GM23248 (cell line): ENCODE data around the gene LARP4B.

ENCODE experiments used
- EZH2 ChIP-seq: fragments of 200-600 bp; sonication (generic); IDR thresholded peaks from 2 replicates; pipeline ENCODE4 v1.6.1; 2018; ENCODE audit warnings: antibody characterized with exemption, mild to moderate bottlenecking; ENCODE audit not compliant: insufficient read depth, poor library complexity, severe bottlenecking
- EZH2phosphoT487 ChIP-seq: fragments of 200-600 bp; sonication (generic); IDR thresholded peaks from 2 replicates; pipeline ENCODE4 v1.6.1; 2018; ENCODE audit warnings: antibody characterized with exemption, moderate library complexity, mild to moderate bottlenecking, low read depth; ENCODE audit not compliant: insufficient read depth

DNA sequence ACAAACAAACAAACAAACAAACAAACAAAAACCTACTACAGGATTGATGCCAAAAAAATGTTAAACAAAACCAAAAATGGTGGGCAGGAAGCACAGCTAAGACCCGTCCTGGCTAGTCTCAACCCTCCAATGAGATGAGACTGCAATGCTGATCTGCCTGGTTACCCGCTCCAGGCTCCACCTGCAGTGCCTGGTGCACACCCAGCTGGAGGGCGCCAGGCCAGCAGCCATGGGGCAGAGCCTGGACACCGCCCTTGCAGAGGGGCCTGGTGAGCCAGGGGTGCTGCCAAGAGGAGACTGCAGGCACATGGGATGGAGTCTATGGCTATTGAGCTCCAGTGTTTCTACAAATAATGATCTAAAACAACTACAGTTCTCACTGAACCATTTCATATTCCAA is 107.0 kb downstream of the LARP4B start:
- TF ChIP-seq EZH2phosphoT487 (no peak), EZH2 (no peak)
